Esophagus muscularis mucosa (tissue), 3 donors: Measurements from ENCODE around the gene ESRRB.

ENCODE experiments used
- POLR2AphosphoS5 ChIP-seq, 2 donors: sonication (generic); formaldehyde crosslinking; IDR thresholded peaks; one replicate each; pipeline ENCODE4 v1.6.1; 2017; ENCODE audit warnings: antibody characterized with exemption in 2 of 2
- TF ChIP-seq, protein P1 (sequence below), 3 experiments: fragments of 200-600 bp in 2 of 3; fragments of 450-650 bp in 1 of 3; sonication (generic) in 2 of 3; IDR thresholded peaks; one replicate each; pipeline ENCODE4 v1.5.1; 2017 to 2019; ENCODE audit warnings: antibody characterized with exemption in 3 of 3, mild to moderate bottlenecking in 2 of 3, moderate library complexity in 1 of 3

DNA sequence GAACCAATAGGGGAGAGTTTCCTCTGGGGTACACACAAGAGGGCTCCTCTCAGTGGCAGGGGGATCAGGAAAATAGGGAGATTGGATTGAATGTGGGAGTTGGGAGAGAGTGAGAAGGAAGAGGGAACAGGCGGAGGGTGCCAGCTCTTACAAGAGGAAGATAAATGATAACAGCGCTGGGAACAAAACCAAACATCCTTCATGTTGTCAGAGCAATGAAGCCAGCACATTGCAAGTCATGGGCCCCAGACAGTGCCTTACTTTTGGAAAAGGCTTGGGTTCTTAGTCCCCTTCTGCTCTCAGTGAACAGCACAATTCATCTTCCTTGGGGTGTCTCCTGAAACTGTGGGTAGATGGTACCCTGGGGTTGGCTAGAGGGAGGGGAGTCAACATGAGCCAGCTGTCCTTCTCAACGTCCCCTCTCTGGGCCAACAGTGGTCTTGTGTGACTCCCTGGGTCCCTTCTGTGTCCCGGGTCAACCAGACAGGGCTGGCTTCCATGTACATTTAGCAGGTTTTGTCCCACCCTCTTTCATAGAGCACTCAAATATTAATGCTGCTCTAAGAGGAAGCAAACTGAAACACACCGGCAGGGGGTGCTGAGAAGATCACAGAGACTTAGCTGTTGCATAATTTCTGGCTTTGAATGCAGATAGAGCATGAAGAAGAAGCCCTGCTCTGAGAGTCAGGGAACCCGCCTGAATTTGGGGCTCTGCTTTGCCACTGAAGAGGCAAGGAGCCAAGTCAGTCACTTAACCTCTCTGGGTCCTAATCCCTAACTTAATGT is 138.5 kb downstream of the ESRRB start:
- no peak for TF ChIP-seq POLR2AphosphoS5 (IDR thresholded peaks at IDR 0.05)
- TF ChIP-seq, protein P1, sequence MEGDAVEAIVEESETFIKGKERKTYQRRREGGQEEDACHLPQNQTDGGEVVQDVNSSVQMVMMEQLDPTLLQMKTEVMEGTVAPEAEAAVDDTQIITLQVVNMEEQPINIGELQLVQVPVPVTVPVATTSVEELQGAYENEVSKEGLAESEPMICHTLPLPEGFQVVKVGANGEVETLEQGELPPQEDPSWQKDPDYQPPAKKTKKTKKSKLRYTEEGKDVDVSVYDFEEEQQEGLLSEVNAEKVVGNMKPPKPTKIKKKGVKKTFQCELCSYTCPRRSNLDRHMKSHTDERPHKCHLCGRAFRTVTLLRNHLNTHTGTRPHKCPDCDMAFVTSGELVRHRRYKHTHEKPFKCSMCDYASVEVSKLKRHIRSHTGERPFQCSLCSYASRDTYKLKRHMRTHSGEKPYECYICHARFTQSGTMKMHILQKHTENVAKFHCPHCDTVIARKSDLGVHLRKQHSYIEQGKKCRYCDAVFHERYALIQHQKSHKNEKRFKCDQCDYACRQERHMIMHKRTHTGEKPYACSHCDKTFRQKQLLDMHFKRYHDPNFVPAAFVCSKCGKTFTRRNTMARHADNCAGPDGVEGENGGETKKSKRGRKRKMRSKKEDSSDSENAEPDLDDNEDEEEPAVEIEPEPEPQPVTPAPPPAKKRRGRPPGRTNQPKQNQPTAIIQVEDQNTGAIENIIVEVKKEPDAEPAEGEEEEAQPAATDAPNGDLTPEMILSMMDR (IDR thresholded peaks at IDR 0.05), result no peak
